T-cell (primary cell): ENCODE results near the gene PES1. TPM values are rescaled to one million over a fixed set of nuclear protein-coding genes. Genes with fewer than 3 reads are reported as not detected.

Experiments used
- ATAC-seq, 4 experiments: fragments of 200-7000 bp in 3 of 4; fragments of 150-1000 bp in 1 of 4; cut with Tn5 transposase; replicated peaks in 1 of 4; 1 replicate in 3 of 4; 2 replicates in 1 of 4; pipeline ENCODE4 v1.10.0; 2021; ENCODE audit warnings: moderate library complexity in 3 of 4, mild to moderate bottlenecking in 2 of 4, moderate number of reproducible peaks in 1 of 4
- CTCF ChIA-PET, 2 donors: fragments of 300-600 bp; sonication (Branson Sonifier 250); formaldehyde crosslinking; loops; one replicate each; lab custom pipeline; 2022; ENCODE audit warnings: antibody characterized with exemption in 2 of 2; lab: Charles Lee
- POLR2A ChIA-PET, 2 donors: fragments of 300-600 bp; sonication (Branson Sonifier 250); formaldehyde crosslinking; loops; one replicate each; lab custom pipeline; 2022; ENCODE audit warnings: antibody characterized with exemption in 2 of 2; lab: Charles Lee
- DNase-seq, 35 experiments: peaks; one replicate each; pipeline versions ENCODE4 v3.0.0 to v3.0.0-alpha.2; 2013 to 2023
- H3K27ac ChIP-seq: one replicate; pipeline ENCODE4 v1.5.1; 2013; ENCODE audit warnings: low read length
- H3K27me3 ChIP-seq, 2 experiments: replicated peaks in 1 of 2; 1 replicate in 1 of 2; 2 replicates in 1 of 2; pipeline versions ENCODE4 v1.6.1 to v1.7.0; 2013; ENCODE audit warnings: low read length in 1 of 2, mixed read lengths in 1 of 2; ENCODE audit not compliant: control insufficient read depth in 2 of 2, insufficient read depth in 2 of 2; ENCODE audit errors: extremely low read depth in 1 of 2
- H3K36me3 ChIP-seq, 2 donors: 1 replicate in 1 of 2; 2 replicates in 1 of 2; pipeline versions ENCODE4 v1.6.1 to v1.7.0; 2013; ENCODE audit warnings: low read length in 1 of 2; ENCODE audit not compliant: control insufficient read depth in 2 of 2, insufficient read depth in 1 of 2; ENCODE audit errors: extremely low read depth in 1 of 2
- H3K4me1 ChIP-seq, 2 experiments: 1 replicate in 1 of 2; 2 replicates in 1 of 2; pipeline versions ENCODE4 v1.6.1 to v1.7.0; 2013; ENCODE audit warnings: low read length in 2 of 2, mixed read lengths in 1 of 2; ENCODE audit not compliant: insufficient read depth in 2 of 2, control insufficient read depth in 1 of 2; ENCODE audit errors: extremely low read depth in 1 of 2
- H3K4me3 ChIP-seq, 2 donors: 1 replicate in 1 of 2; 2 replicates in 1 of 2; pipeline versions ENCODE4 v1.5.1 to v1.7.0; 2013; ENCODE audit warnings: mild to moderate bottlenecking in 2 of 2, low read length in 1 of 2, moderate library complexity in 1 of 2; ENCODE audit not compliant: control insufficient read depth in 1 of 2; ENCODE audit errors: extremely low read depth in 1 of 2
- H3K9me3 ChIP-seq: 2 replicates; pipeline ENCODE4 v1.7.0; 2013
- H3K27ac Mint-ChIP-seq, 2 donors: one replicate each; pipeline ENCODE4 v1.8.0; 2020 to 2021; ENCODE audit warnings: mild to moderate bottlenecking in 2 of 2, mixed read lengths in 2 of 2
- H3K27me3 Mint-ChIP-seq, 2 donors: one replicate each; pipeline ENCODE4 v1.8.0; 2021 to 2022; ENCODE audit warnings: mixed read lengths in 2 of 2
- H3K36me3 Mint-ChIP-seq: one replicate; pipeline ENCODE4 v1.8.0; 2021; ENCODE audit warnings: mixed read lengths
- H3K4me1 Mint-ChIP-seq, 3 donors: one replicate each; pipeline ENCODE4 v1.8.0; 2020 to 2022; ENCODE audit warnings: mixed read lengths in 3 of 3, mild to moderate bottlenecking in 1 of 3
- H3K4me3 Mint-ChIP-seq, 3 donors: one replicate each; pipeline ENCODE4 v1.8.0; 2020 to 2022; ENCODE audit warnings: mild to moderate bottlenecking in 3 of 3, mixed read lengths in 3 of 3, moderate library complexity in 3 of 3
- H3K9me3 Mint-ChIP-seq, 3 donors: one replicate each; pipeline ENCODE4 v1.8.0; 2020 to 2022; ENCODE audit warnings: mixed read lengths in 3 of 3
- WGBS: methylation state at CpG from one replicate; pipeline ENCODE4 v1.1.5; 2013; ENCODE audit warnings: missing lambda C conversion rate; ENCODE audit not compliant: insufficient coverage; 5-methylcytosine and 5-hydroxymethylcytosine counted together
- total RNA-seq, 35 experiments: library from RNA in 6 of 35; stranded (reverse) in 6 of 35; fragments of 120-200 nt in 1 of 35; gene quantifications; one replicate each; pipeline versions ENCODE4 v1.2.1 to v1.2.4 and lab custom pipeline; 2013 to 2026

The PES1 gene
- total RNA-seq, 5 donors from 2014 or later (not counting 1 experiment from before 2014, with no cell fraction given), result 36.0 to 66.2 (median 63.1) TPM

DNA sequence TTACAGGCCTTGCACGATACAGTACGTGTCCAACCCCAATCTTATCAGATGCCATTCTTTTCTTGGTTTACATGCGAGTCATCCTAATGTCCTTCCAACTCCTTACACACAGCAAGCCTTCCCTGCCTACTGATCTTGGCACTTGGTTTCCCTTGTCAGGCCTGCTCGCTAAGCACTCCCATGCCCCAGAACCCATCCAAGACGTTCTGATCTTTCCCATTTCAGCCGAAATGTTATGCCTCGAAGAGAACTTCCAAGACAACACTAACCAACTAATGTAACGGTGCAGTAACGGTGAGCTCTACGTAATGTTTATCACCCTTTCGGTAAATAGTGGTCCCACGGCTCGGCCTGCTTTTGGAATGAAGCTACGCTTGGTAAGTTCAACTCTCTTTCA lies 521 bp downstream of the PES1 start:
- Histone ChIP-seq H3K27ac (peak overlapping the region; percentile 94), H3K4me3 (peak overlapping the region; percentile 72 to 96), H3K27me3 (peaks cover 0 to 11% of the 10 kb centered on the region in 2 experiments), H3K4me1 (peaks cover 15% of the 10 kb centered on the region in 2 experiments), H3K9me3 (no peaks in the 10 kb centered on the region), H3K36me3 (peaks cover 11 to 32% of the 10 kb centered on the region in 2 donors)
- H3K36me3 Mint-ChIP-seq, result peaks cover 30% of the 10 kb centered on the region
- no peak overlapping the region for H3K27ac Mint-ChIP-seq
- DNase-seq, result peak in 1 of 35 experiments; percentile 31
- H3K4me3 Mint-ChIP-seq, result no peak overlapping the region
- H3K9me3 Mint-ChIP-seq, result no peaks in the 10 kb centered on the region
- ChIA-PET CTCF (interaction anchor here in 1 of 2 donors (0.7 to 1.7 kb wide), 3 partner anchors 10 to 329 kb away, joined by 3 to 5 read pairs (median 3); no protein-coding TSS in a partner anchor), POLR2A (interaction anchor here in 1 of 2 donors (0.6 to 1.0 kb wide), 3 partner anchors 202 to 378 kb away, joined by 3 to 4 read pairs (median 3); partner anchors contain the start of gene MORC2)
- ATAC-seq, result no peak
- H3K4me1 Mint-ChIP-seq, result no peaks in the 10 kb centered on the region
- peaks cover 0 to 2% of the 10 kb centered on the region in 2 donors for H3K27me3 Mint-ChIP-seq
- 11% methylated on average over 14 of the region's 14 CpGs for WGBS

DNA sequence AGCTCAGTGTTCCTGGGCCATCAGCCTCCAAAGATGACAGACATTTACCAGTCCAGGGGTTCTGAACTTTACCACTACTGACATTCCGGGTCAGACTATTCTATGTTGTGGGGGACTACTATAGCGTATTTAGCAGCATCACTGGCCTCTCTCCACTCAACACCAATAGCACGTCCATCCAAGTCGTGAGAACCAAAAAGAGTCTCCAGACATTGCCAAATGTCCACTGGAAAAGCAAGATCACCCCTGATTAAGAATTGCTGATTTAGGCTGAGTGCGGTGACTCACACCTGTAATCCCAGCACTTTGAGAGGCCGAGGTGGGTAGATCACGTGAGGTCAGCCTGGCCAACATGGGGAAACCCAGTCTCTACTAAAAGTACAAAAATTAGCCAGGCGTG lies 5.3 kb downstream of the PES1 start:
- 94% methylated on average over 4 of the region's 8 CpGs for WGBS

DNA sequence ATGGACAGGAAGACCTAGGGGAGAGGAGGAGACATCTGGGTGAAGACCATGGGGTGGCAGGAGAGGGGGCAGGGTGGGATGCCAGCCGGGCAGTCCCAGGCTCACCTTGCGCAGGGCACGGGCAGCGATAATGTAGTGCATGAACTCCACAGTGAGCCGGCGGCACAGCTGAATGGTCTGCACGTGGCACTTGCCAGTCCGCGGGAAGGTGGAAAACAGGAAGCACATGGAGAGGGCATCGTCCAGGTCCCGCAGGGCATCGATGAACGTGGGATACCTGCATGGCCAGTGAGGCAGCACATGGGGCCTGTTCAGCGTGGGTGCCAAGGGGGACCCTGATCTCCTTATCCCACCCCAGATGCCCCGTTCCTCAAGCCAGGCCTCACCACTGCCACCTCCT lies 7.3 kb downstream of the PES1 start:
- no peak for DNase-seq
- no peaks in the 10 kb centered on the region for H3K27me3 Mint-ChIP-seq
- POLR2A ChIA-PET, result no interaction called here

More for the DNA sequence above, 5.3 kb downstream of the PES1 start:
- CTCF ChIA-PET, result no interaction called here
- no peak overlapping the region for H3K4me3 Mint-ChIP-seq
- no peak overlapping the region for H3K27ac Mint-ChIP-seq
- no peak for ATAC-seq
- Histone ChIP-seq H3K36me3 (peaks cover 27 to 79% of the 10 kb centered on the region in 2 donors), H3K9me3 (no peaks in the 10 kb centered on the region), H3K4me1 (peaks cover 10 to 12% of the 10 kb centered on the region in 2 experiments), H3K27ac (no peak overlapping the region), H3K4me3 (no peak overlapping the region), H3K27me3 (no peaks in the 10 kb centered on the region)
- H3K9me3 Mint-ChIP-seq, result no peaks in the 10 kb centered on the region
- H3K4me1 Mint-ChIP-seq, result no peaks in the 10 kb centered on the region
- H3K36me3 Mint-ChIP-seq, result peaks cover 67% of the 10 kb centered on the region
- H3K27me3 Mint-ChIP-seq, result no peaks in the 10 kb centered on the region
- POLR2A ChIA-PET, result no interaction called here
- DNase-seq, result no peak

DNA sequence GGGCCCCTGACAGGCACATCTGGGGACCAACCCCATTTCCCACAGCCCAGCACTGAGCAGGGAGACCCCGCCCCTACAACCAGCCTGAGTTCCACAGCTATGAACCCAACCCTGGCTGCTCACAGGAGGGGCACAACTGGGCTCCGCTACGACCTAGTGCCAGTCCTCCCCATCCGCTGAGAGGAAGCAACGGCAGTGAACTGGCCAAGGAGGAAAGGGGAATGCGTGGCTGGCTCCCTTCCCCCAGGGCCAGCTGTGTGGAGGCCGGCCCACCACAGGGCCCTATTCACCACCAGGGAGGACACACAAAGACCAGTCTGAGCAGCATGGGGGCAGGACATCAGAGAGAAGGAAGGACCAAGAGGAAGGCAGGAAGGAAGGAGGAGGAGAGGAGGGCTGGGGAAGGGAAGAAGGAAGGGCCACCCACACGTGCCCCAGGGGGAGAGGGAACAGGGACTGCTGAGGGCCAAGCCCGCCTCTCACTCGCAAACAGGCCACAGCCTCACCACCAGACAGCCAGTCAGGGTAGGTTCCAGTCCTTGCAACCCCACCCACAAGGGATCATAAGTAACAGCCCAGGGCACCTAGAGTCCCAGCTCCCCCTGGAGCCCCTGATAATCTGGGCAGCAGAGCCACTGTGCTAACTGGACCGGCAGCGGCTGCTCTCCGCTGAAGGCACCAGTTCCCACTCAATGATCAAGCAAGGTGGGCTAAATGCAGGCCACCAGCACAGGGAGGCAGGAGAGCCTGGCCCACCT lies 8.7 kb downstream of the PES1 start:
- H3K9me3 ChIP-seq, result no peaks in the 10 kb centered on the region

More for the DNA sequence above, 7.3 kb downstream of the PES1 start:
- peaks cover 40 to 98% of the 10 kb centered on the region in 2 donors for H3K36me3 ChIP-seq
- H3K9me3 ChIP-seq, result no peaks in the 10 kb centered on the region
- H3K9me3 Mint-ChIP-seq, result no peaks in the 10 kb centered on the region
- H3K27ac Mint-ChIP-seq, result no peak overlapping the region
- no peak overlapping the region for H3K27ac ChIP-seq
- peaks cover 0 to 8% of the 10 kb centered on the region in 2 experiments for H3K27me3 ChIP-seq
- no peaks in the 10 kb centered on the region for H3K4me1 Mint-ChIP-seq
- H3K4me3 ChIP-seq, result no peak overlapping the region
- H3K4me1 ChIP-seq, result no peaks in the 10 kb centered on the region
- no peak for ATAC-seq
- CTCF ChIA-PET, result no interaction called here
- no peak overlapping the region for H3K4me3 Mint-ChIP-seq
- peaks cover 81% of the 10 kb centered on the region for H3K36me3 Mint-ChIP-seq
- WGBS, result 96% methylated on average over 15 of the region's 15 CpGs

DNA sequence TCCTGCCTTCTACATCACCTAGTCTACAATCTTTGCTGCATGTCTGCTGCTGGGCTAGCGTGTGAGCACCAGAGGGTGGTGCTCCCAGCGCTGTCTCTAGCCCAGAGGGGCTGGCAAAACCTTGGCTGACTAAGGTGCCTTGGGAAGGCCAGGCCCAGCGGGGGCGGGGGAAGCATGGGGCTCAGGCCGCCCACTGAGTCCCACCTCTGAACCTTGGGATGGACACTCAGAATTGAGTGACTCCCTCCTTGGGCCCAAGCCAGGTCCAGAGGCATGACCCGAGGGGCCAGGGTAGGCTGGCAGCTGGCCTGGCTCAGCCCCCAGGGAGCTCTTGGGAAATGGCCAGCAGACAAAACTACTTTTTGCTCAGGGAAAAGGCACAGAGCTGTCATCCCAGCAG lies 9.7 kb downstream of the PES1 start:
- peaks cover 0 to 6% (median 0%) of the 10 kb centered on the region in 3 donors for H3K4me1 Mint-ChIP-seq
- POLR2A ChIA-PET, result no interaction called here
- H3K4me3 Mint-ChIP-seq, result no peak overlapping the region
- no peak for ATAC-seq
- Histone ChIP-seq H3K27ac (no peak overlapping the region), H3K4me3 (no peak overlapping the region), H3K36me3 (peaks cover 39 to 98% of the 10 kb centered on the region in 2 donors), H3K27me3 (peaks cover 0 to 8% of the 10 kb centered on the region in 2 experiments), H3K4me1 (no peaks in the 10 kb centered on the region), H3K9me3 (no peaks in the 10 kb centered on the region)
- DNase-seq, result no peak
- H3K36me3 Mint-ChIP-seq, result peaks cover 82% of the 10 kb centered on the region
- H3K9me3 Mint-ChIP-seq, result no peaks in the 10 kb centered on the region
- WGBS, result 97% methylated on average over 6 of the region's 6 CpGs
- no peaks in the 10 kb centered on the region for H3K27me3 Mint-ChIP-seq
- CTCF ChIA-PET, result no interaction called here
- H3K27ac Mint-ChIP-seq, result no peak overlapping the region

More for the DNA sequence above, 8.7 kb downstream of the PES1 start:
- DNase-seq (no peak), ATAC-seq (no peak)
- Mint-ChIP-seq H3K36me3 (peaks cover 80% of the 10 kb centered on the region), H3K4me3 (no peak overlapping the region), H3K4me1 (peaks cover 0 to 6% (median 0%) of the 10 kb centered on the region in 3 donors), H3K27ac (no peak overlapping the region), H3K9me3 (no peaks in the 10 kb centered on the region), H3K27me3 (no peaks in the 10 kb centered on the region)
- H3K27me3 ChIP-seq, result peaks cover 0 to 8% of the 10 kb centered on the region in 2 experiments
- H3K4me3 ChIP-seq, result no peak overlapping the region
- ChIA-PET POLR2A (no interaction called here), CTCF (no interaction called here)
- no peak overlapping the region for H3K27ac ChIP-seq
- WGBS, result 95% methylated on average over 9 of the region's 13 CpGs
- H3K4me1 ChIP-seq, result no peaks in the 10 kb centered on the region
- peaks cover 39 to 99% of the 10 kb centered on the region in 2 donors for H3K36me3 ChIP-seq

DNA sequence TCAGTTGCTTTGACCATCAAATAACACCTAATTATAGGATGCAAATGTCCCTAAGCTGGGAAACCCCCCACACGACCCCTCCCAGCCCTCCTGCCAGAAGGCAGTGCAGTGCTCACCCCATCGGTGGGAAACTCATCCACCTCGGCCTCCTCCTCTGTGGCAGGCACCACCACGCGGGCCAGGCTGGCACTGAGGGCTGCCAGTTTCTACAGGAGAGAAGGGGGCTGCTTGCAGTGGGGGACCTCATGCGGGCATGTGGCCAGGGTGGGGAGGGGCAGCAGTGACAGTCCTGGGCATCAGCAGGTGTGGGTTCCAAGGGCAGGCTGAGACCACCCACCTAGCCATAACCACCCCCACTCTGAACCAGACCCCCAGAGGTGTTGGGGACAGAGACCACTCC lies 10.8 kb downstream of the PES1 start:
- no peak for ATAC-seq
- WGBS, result no CpG with 5 or more reads among the region's 6 CpGs
- ChIA-PET CTCF (no interaction called here), POLR2A (no interaction called here)
- H3K27ac ChIP-seq, result no peak overlapping the region
- H3K4me3 ChIP-seq, result no peak overlapping the region
- H3K9me3 Mint-ChIP-seq, result no peaks in the 10 kb centered on the region
- peaks cover 3 to 6% (median 6%) of the 10 kb centered on the region in 3 donors for H3K4me1 Mint-ChIP-seq
- H3K36me3 Mint-ChIP-seq, result peaks cover 81% of the 10 kb centered on the region
- H3K27ac Mint-ChIP-seq, result no peak overlapping the region
- H3K9me3 ChIP-seq, result no peaks in the 10 kb centered on the region
- H3K36me3 ChIP-seq, result peaks cover 41 to 98% of the 10 kb centered on the region in 2 donors
- H3K27me3 Mint-ChIP-seq, result no peaks in the 10 kb centered on the region
- DNase-seq, result no peak
- peaks cover 0 to 9% of the 10 kb centered on the region in 2 experiments for H3K27me3 ChIP-seq
- no peak overlapping the region for H3K4me3 Mint-ChIP-seq
- no peaks in the 10 kb centered on the region for H3K4me1 ChIP-seq
